CD4-positive, alpha-beta T cell treated with Interleukin-4 for 1 hour (primary cell): ENCODE measurements around the gene LRP5.
"Not testable (repeated sequence)": the region's sequence is repeated elsewhere in the genome, so short reads cannot be mapped to it uniquely, and the experiment has no call there.

ENCODE experiments used
- DNase-seq, 2 donors: peaks; one replicate each; pipeline ENCODE4 v3.0.0-alpha.2; 2020 to 2022

LRP5 gene

GRCh38 chr11:68424981-68425865, 112.8 kb downstream of the LRP5 start:
- no peak for DNase-seq

- DNase-seq = no peak
Measured at GRCh38 chr11:68425866-68426380, 113.5 kb downstream of the LRP5 start.

DNA sequence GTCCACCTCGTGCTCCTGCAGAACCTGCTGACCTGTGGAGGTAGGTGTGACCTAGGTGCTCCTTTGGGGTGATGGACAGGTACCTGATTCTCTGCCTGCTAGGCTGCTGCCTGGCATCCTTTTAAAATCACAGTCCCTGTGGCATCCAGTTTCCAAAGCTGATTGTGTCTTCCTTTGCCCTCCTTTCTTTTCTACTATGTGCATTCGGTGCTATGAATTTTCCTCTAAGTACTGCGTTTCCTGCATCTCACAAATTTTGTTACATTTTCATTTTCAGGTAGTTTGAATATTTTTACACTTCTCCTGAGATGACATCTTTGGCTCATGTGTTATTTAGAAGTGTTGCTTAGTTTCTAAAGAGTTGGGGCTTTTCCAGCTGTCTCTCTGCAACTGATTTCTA, 117.3 kb downstream of the LRP5 start:
- no peak for DNase-seq

DNA sequence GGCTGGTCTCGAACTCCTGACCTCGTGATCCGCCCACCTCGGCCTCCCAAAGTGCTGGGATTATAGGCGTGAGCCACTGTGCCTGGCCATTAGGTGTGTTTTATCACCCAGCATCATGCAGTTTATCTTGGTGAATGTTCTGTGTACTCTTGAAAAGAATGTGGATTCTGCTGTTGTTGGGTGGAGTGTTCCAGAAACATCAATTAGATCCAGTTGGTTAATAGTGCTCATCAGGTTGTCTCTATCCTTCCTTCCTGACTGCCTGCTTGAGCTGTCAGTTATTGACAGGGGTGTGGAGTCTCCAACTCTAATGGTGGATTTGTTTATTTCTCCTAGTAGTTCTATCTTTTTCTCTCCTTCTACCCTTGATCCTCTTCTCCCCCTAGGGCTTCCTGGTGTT, 118.0 kb downstream of the LRP5 start:
- no peak for DNase-seq

GRCh38 chr11:68430801-68431200, 118.4 kb downstream of the LRP5 start:
- DNase-seq = no peak

DNA sequence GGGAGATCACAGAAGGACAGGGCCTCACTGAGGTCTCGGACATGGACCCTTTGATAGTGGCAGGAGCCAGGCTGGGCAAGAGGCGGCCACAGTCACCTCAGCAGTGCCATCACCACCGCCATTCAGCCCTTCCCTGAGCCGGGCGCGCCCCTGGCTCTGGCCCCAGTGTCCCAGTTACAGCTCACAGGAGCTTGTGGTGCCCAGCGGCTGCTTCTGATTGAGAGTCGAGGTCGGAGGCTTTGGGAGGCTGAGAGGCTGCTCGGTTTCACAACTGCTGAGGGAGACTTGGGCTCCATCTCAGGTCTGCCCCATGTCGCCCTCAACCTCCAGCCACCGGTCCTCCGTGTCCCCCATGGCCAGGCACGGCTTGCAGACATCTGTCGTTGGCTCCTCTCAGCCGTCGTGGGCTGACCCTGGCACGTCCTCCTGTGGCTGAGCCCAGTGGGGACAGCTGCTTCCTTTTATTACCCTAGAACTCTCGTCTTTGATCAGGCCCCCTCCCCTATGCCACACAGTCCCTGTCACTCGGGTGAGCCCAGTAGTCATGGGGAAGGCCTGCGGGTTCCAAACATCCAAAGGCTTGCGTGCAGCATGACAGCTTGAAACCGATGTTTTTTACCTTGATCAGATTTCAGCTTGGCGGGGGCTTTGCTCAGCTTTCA, 119.7 kb downstream of the LRP5 start:
- DNase-seq = no peak

DNA sequence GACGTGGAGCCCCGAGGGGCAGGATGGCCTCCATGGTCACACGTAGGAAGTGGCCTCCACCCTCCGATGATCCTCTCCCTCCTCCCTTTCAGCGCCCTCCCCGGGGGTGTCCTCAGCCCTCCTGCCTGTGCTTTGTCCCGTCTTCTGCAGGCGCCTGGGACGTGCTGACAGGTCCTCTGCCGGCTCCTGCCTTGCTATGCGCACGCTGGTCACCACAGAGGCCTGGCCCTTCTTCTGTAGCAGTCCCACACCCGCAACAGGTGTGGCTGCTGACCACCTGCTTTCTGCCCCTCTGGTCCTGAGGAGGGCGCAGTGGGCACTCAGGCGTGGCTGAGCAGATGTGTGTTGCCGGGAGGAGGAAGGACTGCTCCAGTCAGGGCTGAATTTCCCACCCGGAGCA, 120.5 kb downstream of the LRP5 start:
- DNase-seq = no peak

DNA sequence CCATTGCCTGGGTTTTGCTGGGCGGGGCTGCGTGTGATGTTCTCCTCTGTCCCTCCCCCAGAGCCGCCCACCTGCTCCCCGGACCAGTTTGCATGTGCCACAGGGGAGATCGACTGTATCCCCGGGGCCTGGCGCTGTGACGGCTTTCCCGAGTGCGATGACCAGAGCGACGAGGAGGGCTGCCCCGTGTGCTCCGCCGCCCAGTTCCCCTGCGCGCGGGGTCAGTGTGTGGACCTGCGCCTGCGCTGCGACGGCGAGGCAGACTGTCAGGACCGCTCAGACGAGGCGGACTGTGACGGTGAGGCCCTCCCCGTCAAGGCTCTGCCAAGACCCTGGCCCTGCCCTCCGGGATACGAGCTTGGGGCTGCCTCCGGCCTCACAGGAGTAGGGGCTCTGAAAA, 121.2 kb downstream of the LRP5 start:
- DNase-seq = no peak

- DNase-seq = not testable (repeated sequence)
Measured at GRCh38 chr11:68434159-68434558, 121.8 kb downstream of the LRP5 start.

GRCh38 chr11:68436162-68436888, 123.9 kb downstream of the LRP5 start:
- DNase-seq = no peak

- peak in 1 of 2 donors; percentile 42 for DNase-seq
Measured at GRCh38 chr11:68436985-68437926, 124.9 kb downstream of the LRP5 start.

GRCh38 chr11:68437927-68438657, 125.7 kb downstream of the LRP5 start:
- DNase-seq = no peak

GRCh38 chr11:68438658-68439259, 126.4 kb downstream of the LRP5 start:
- DNase-seq = no peak

GRCh38 chr11:68439355-68440065, 127.1 kb downstream of the LRP5 start:
- DNase-seq = no peak

- DNase-seq = no peak
Measured at GRCh38 chr11:68440224-68440623, 127.8 kb downstream of the LRP5 start.

- DNase-seq = no peak
Measured at GRCh38 chr11:68441466-68442230, 129.3 kb downstream of the LRP5 start.

- no peak for DNase-seq
Measured at GRCh38 chr11:68442433-68442832, 130.0 kb downstream of the LRP5 start.

DNA sequence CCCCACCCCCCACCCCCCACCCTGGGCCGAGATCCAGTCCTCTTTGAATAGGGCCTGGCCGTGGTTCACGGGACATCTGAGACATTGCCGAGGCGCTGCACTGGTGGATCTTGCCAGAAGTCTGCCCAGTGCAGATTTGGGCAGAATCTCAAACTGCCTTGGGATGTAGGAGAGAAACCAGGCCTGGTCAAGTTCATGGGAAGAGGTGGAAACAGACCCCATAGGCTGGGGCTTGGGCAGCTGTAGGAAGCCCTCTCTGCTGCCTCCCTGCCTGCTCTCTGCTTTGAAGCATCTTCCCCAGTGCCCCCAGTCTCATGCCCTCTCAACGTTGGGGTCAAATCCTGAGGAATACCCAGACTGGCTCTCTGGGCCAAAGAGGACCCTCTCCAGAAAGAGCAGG, 132.2 kb downstream of the LRP5 start:
- DNase-seq = no peak

DNA sequence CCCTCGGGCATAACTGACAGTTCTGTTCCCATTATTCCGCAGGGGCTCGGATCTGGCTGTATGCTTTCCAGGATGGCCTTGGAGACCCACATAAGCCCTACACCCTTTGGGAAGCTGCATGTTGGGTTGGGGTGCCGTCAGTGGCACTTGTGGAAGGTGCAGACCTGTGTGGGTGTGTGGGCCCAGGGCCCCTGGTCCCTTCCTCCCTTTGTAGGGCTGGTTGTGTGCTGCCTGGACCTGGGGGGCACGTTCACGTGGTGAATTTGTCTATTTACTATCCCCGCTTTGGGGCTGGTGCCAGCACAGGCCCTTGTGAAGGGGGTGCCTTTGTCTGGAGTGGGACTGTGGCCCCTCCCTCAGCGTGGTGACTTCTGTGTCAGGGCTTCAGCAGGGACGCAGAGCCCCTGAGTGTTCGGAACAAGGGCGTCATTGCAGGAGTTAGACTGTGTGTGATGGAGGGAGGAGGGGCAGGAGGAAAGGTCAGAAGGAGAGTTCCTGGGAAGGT, 133.2 kb downstream of the LRP5 start:
- no peak for DNase-seq
